ENCODE results near the gene PARP1. TPM values are rescaled to one million over a fixed set of nuclear protein-coding genes. Genes with fewer than 3 reads are reported as not detected.

PARP1 gene
- total and polyA plus RNA-seq, 2 donors from 2014 or later = 37.9 to 71.1 TPM

DNA sequence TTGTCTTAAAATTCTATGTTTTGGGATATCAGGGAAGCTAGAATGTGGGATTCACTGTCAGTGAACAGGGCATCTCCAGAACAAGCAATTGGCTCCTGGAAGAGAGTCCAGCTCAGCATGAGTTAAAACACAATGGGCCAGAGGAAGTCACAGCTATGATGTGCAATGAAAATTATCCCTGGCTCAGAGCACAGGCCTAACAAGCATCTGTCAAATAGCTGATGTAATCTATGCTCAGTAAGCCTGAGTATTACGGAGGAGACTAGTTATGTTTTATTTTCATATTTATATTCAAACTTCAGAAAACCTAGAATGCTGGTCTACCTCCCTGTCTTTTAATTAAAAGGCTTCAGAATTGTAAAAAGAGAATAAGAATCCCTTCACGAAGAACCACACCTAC is 41.6 kb downstream of the PARP1 start:
- no peaks in the 10 kb centered on the region for H3K9me3 ChIP-seq (ENCODE audit: control insufficient read depth in 2 of 3, insufficient read depth in 1 of 3, low read length in 3 of 3)
- DNase-seq (no peak), FAIRE-seq (no peak)
- H3K27ac ChIP-seq (ENCODE audit: low read depth in 2 of 2, low read length in 2 of 2) = no peak overlapping the region
- H3K9ac ChIP-seq (ENCODE audit: low read length in 3 of 3) = no peak overlapping the region
- intact Hi-C loops (cut with DNase I) = no loop called here
- H3K4me3 ChIP-seq (ENCODE audit: low read length in 3 of 3) = no peak overlapping the region
- no peaks in the 10 kb centered on the region for H3K27me3 ChIP-seq (ENCODE audit: control insufficient read depth, insufficient read depth, low read length)
- peaks cover 9 to 70% (median 60%) of the 10 kb centered on the region in 3 donors for H3K36me3 ChIP-seq (ENCODE audit: control insufficient read depth in 2 of 3, insufficient read depth in 3 of 3, low read length in 3 of 3)
- TF ChIP-seq, protein P1, sequence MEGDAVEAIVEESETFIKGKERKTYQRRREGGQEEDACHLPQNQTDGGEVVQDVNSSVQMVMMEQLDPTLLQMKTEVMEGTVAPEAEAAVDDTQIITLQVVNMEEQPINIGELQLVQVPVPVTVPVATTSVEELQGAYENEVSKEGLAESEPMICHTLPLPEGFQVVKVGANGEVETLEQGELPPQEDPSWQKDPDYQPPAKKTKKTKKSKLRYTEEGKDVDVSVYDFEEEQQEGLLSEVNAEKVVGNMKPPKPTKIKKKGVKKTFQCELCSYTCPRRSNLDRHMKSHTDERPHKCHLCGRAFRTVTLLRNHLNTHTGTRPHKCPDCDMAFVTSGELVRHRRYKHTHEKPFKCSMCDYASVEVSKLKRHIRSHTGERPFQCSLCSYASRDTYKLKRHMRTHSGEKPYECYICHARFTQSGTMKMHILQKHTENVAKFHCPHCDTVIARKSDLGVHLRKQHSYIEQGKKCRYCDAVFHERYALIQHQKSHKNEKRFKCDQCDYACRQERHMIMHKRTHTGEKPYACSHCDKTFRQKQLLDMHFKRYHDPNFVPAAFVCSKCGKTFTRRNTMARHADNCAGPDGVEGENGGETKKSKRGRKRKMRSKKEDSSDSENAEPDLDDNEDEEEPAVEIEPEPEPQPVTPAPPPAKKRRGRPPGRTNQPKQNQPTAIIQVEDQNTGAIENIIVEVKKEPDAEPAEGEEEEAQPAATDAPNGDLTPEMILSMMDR (IDR thresholded peaks at IDR 0.05; ENCODE audit: borderline replicate concordance, extremely low read depth, insufficient read depth) = no peak
- H3K4me1 ChIP-seq (ENCODE audit: control insufficient read depth in 2 of 3, insufficient read depth in 2 of 3, low read depth in 1 of 3, low read length in 3 of 3) = no peaks in the 10 kb centered on the region

DNA sequence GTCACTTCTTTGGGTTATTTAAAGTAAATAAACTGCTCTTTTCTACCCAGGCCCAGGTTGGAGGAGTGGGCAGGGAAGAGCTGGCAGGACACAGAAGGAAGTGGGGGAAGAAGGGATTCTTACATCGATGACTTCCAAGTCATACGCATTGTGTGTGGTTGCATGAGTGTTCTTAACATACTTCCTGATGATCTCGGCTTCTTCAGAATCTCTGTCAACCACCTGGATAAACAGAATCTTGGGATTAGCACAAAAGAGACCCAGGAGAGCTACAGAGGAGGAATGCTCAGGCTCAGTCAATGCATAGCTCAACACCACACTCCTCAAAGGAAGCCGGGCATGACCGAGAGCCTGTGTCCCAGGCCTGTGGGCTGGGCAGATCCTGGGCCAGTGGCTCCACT is 42.1 kb downstream of the PARP1 start:
- Histone ChIP-seq H3K9me3 (ENCODE audit: control insufficient read depth in 2 of 3, insufficient read depth in 1 of 3, low read length in 3 of 3) (no peaks in the 10 kb centered on the region), H3K9ac (ENCODE audit: low read length in 3 of 3) (no peak overlapping the region), H3K27me3 (ENCODE audit: control insufficient read depth, insufficient read depth, low read length) (no peaks in the 10 kb centered on the region), H3K27ac (ENCODE audit: low read depth in 2 of 2, low read length in 2 of 2) (no peak overlapping the region), H3K4me1 (ENCODE audit: control insufficient read depth in 2 of 3, insufficient read depth in 2 of 3, low read depth in 1 of 3, low read length in 3 of 3) (no peaks in the 10 kb centered on the region), H3K4me3 (ENCODE audit: low read length in 3 of 3) (no peak overlapping the region), H3K36me3 (ENCODE audit: control insufficient read depth in 2 of 3, insufficient read depth in 3 of 3, low read length in 3 of 3) (peaks cover 9 to 70% (median 61%) of the 10 kb centered on the region in 3 donors)
- FAIRE-seq = no peak
- no peak for DNase-seq
- intact Hi-C loops (cut with DNase I) = no loop called here
- TF ChIP-seq, protein P1 (IDR thresholded peaks at IDR 0.05; ENCODE audit: borderline replicate concordance, extremely low read depth, insufficient read depth) = no peak

DNA sequence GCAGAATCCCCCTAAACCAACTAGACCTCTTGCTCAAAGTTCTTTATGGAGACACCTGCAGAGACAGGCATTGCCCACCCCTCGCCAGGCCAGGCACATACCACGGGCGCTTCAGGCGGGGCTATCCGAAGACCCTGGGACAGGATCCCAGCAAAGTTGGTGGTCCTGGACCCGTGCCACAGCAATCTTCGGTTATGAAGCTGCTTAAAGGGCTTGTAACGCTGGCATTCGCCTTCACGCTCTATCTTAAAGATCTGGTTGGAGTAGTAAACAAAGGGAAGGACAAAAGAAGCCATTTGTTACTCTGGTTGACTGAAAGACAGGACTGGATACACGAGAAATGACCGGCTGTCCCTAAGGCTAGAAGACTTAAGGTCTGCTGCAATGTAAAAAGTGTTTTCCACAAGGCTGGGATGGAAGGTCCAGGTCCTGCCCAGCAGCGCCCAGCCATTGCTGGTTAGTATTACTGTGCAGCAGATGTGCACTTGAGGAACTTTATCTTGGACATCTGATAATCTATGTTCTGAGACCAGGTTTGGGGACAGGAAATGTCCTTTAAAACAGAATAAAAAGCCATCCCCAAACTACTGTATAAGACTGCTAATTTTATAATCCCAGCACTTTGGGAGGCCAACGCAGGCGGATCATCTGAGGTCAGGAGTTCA is 42.9 kb downstream of the PARP1 start:
- H3K9ac ChIP-seq (ENCODE audit: low read length in 3 of 3) = no peak overlapping the region
- H3K4me3 ChIP-seq (ENCODE audit: low read length in 3 of 3) = no peak overlapping the region
- no peaks in the 10 kb centered on the region for H3K4me1 ChIP-seq (ENCODE audit: control insufficient read depth in 2 of 3, insufficient read depth in 2 of 3, low read depth in 1 of 3, low read length in 3 of 3)
- intact Hi-C loops (cut with DNase I) = no loop called here
- H3K36me3 ChIP-seq (ENCODE audit: control insufficient read depth in 2 of 3, insufficient read depth in 3 of 3, low read length in 3 of 3) = peaks cover 9 to 76% (median 56%) of the 10 kb centered on the region in 3 donors
- no peak for DNase-seq
- no peak overlapping the region for H3K27ac ChIP-seq (ENCODE audit: low read depth in 2 of 2, low read length in 2 of 2)
- TF ChIP-seq, protein P1 (IDR thresholded peaks at IDR 0.05; ENCODE audit: borderline replicate concordance, extremely low read depth, insufficient read depth) = no peak
- no peak for FAIRE-seq
- H3K9me3 ChIP-seq (ENCODE audit: control insufficient read depth in 2 of 3, insufficient read depth in 1 of 3, low read length in 3 of 3) = no peaks in the 10 kb centered on the region
- no peaks in the 10 kb centered on the region for H3K27me3 ChIP-seq (ENCODE audit: control insufficient read depth, insufficient read depth, low read length)

DNA sequence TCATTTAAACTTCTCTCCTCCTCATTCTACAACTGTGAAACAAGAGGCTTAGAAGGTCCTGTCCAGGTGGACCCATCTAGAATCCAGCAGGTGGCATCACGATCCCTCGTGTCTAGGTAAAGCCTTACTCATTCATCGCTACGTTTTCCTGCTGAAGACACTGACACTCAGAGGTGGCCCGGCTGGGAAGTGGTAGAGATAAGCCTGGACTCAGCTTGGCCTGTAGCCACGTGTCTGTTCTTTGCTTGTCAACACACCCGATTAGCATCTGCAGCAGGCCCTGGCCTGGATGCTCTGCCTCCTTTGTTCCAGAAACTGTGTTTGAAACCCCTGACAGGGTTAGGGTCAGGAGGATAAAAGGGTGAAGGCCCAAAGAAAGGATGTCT is 43.4 kb downstream of the PARP1 start:
- H3K4me3 ChIP-seq (ENCODE audit: low read length in 3 of 3) = no peak overlapping the region
- H3K27me3 ChIP-seq (ENCODE audit: control insufficient read depth, insufficient read depth, low read length) = no peaks in the 10 kb centered on the region
- H3K9me3 ChIP-seq (ENCODE audit: control insufficient read depth in 2 of 3, insufficient read depth in 1 of 3, low read length in 3 of 3) = no peaks in the 10 kb centered on the region
- no peak overlapping the region for H3K9ac ChIP-seq (ENCODE audit: low read length in 3 of 3)
- H3K36me3 ChIP-seq (ENCODE audit: control insufficient read depth in 2 of 3, insufficient read depth in 3 of 3, low read length in 3 of 3) = peaks cover 9 to 77% (median 56%) of the 10 kb centered on the region in 3 donors
- TF ChIP-seq, protein P1 (IDR thresholded peaks at IDR 0.05; ENCODE audit: borderline replicate concordance, extremely low read depth, insufficient read depth) = no peak
- no peak overlapping the region for H3K27ac ChIP-seq (ENCODE audit: low read depth in 2 of 2, low read length in 2 of 2)
- DNase-seq (no peak), FAIRE-seq (no peak)
- H3K4me1 ChIP-seq (ENCODE audit: control insufficient read depth in 2 of 3, insufficient read depth in 2 of 3, low read depth in 1 of 3, low read length in 3 of 3) = no peaks in the 10 kb centered on the region
- intact Hi-C loops (cut with DNase I) = no loop called here

Measured in kidney (tissue), 14 donors.